GM19467 (cell line): ENCODE data around the gene KRT8.
"Not testable (repeated sequence)": the region's sequence is repeated elsewhere in the genome, so short reads cannot be mapped to it uniquely, and the experiment has no call there.

Experiments
- ATAC-seq: cut with Tn5 transposase; IDR thresholded peaks from one replicate; pipeline ENCODE4 v1.9.1; 2021; ENCODE audit warnings: mild to moderate bottlenecking, moderate library complexity; ENCODE audit not compliant: unreplicated experiment

Gene KRT8

GRCh38 chr12:52901715-52902541 is 2.9 kb downstream of the KRT8 start:
- no peak for ATAC-seq

GRCh38 chr12:52900896-52901714 is 3.8 kb downstream of the KRT8 start:
- no peak for ATAC-seq

- no peak for ATAC-seq
Observed at GRCh38 chr12:52900166-52900895, 4.5 kb downstream of the KRT8 start.

- no peak for ATAC-seq
Observed at GRCh38 chr12:52899338-52900035, 5.4 kb downstream of the KRT8 start.

- ATAC-seq = no peak
Observed at GRCh38 chr12:52896190-52897100, 8.4 kb downstream of the KRT8 start.

GRCh38 chr12:52895726-52896189 is 9.1 kb downstream of the KRT8 start:
- no peak for ATAC-seq

GRCh38 chr12:52892974-52893373 is 11.9 kb downstream of the KRT8 start:
- no peak for ATAC-seq

GRCh38 chr12:52892207-52892852 is 12.5 kb downstream of the KRT8 start:
- ATAC-seq = no peak

GRCh38 chr12:52891044-52891443 is 13.8 kb downstream of the KRT8 start:
- ATAC-seq = no peak

GRCh38 chr12:52890417-52890816 is 14.5 kb downstream of the KRT8 start:
- ATAC-seq = no peak

- ATAC-seq = no peak
Observed at GRCh38 chr12:52884526-52885293, 20.2 kb downstream of the KRT8 start.

- not testable (repeated sequence) for ATAC-seq
Observed at GRCh38 chr12:52880499-52880898, 24.4 kb downstream of the KRT8 start.

GRCh38 chr12:52879394-52880351 is 25.2 kb downstream of the KRT8 start:
- ATAC-seq = no peak

GRCh38 chr12:52878507-52879393 is 26.1 kb downstream of the KRT8 start:
- no peak for ATAC-seq

- no peak for ATAC-seq
Observed at GRCh38 chr12:52877242-52877641, 27.6 kb downstream of the KRT8 start.

- no peak for ATAC-seq
Observed at GRCh38 chr12:52876372-52876771, 28.5 kb downstream of the KRT8 start.
